GM21447 (cell line): Measurements from ENCODE around the gene PTPRN2.

Source experiments
- ATAC-seq: cut with Tn5 transposase; IDR thresholded peaks from one replicate; pipeline ENCODE4 v1.9.1; 2021; ENCODE audit not compliant: unreplicated experiment

The PTPRN2 gene

GRCh38 chr7:157690058-157690832, 897.4 kb downstream of the PTPRN2 start:
- ATAC-seq = no peak

DNA sequence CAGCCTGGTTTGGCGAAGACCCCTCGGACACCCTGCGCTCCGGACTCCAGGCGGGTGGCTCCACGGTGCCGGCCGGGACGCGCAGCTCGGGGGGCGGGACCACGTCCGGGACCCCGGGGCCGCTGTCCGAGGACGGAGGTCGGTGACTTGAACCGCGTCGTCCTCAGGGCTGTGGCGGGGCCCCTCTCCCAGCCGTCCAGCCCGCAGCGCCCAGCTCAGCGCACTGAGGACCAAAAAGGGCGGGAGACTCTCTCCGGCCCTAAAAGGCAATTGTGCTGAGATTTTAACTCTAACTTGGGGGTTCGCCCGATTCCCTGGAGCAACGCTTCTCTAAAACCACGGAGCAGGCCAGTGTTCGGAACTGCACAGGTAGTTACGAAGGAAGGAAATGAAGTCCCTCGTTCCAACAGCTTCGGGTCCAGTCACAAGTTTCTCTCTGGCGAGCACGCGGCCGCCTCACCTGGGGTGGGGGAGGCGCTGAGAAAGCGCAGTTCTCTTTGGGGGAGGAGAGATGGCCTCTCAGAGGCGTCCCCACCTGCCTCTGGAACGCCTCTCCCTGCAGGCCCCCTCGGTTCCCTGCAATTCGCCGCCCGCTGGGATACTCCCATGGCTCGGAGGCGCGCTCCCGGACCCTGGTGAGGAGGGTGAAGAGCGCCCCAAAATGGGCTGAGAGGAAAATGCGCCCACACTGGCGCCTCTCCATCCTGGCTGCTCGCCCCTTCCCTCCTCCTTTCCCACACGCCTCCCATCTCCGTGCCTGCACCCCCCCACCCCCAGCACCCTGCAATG, 898.2 kb downstream of the PTPRN2 start:
- ATAC-seq = no peak

DNA sequence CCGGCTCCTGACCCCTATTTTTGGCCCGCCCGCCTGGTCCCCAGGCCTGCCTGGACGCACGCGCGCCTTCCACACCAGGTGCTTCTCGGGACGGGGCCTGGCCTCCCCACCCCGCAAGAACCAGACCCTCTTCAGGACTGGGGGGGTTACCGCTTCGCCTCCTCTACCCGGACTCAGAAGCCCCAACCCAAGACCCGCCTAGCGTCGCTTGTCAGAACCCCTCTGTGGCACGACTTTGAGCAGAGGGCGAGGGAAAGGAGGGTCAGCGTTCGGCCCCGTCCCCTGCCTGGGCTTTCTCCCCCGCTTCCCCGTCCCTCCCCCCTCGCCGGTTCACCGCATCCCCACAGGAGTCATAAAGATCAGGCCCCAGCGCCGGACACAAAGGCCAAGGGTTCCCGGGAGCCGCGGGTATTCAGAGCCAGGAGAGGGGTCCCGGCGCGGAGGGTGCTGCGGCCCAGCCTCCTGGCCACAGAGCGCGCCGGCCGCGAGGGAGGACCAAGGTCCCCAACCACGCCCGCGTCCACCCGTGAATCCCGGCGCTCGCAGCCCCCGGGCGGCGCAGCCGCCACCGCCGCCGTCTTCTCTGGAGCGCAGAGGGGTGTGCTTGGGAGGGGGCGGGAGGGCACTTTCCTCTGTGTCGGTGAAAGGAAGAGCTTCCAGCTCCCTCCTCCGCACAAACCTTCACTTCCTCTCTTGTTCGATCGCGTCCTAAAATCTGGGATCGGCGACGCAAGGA, 898.9 kb downstream of the PTPRN2 start:
- ATAC-seq = no peak

DNA sequence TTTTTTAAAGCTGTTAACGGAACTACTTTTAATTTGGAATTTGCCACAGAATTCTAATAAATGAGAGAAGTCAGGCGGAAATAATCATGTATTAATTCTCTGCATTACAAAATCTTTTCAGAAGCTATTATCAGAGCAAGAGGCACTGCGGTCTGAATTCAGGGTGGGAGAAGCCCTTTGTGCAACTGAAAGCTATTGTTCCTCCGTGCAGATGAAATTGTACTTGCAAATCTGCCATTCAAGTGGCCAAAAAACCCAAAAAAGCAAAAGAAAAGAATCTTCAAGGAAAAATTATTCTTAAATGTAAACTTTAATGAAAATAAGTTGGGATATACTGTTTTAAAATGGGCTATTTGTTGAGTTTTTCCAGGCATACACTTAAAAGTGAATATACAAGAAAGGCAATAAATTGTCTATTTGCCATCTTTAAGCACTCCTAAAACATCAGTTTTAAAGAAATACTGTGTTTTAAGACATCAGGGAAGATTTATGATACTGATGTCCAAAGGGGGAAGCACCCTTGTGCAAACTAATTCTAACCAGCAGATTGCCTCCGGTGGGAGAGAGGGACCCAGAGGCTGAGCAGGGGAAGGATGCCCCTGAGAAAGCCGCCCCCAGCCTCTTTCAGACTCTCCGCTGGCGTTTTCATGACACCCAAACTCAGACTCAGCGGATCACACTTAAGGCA, 899.6 kb downstream of the PTPRN2 start:
- ATAC-seq = no peak

GRCh38 chr7:157687158-157687557, 900.5 kb downstream of the PTPRN2 start:
- ATAC-seq = no peak

DNA sequence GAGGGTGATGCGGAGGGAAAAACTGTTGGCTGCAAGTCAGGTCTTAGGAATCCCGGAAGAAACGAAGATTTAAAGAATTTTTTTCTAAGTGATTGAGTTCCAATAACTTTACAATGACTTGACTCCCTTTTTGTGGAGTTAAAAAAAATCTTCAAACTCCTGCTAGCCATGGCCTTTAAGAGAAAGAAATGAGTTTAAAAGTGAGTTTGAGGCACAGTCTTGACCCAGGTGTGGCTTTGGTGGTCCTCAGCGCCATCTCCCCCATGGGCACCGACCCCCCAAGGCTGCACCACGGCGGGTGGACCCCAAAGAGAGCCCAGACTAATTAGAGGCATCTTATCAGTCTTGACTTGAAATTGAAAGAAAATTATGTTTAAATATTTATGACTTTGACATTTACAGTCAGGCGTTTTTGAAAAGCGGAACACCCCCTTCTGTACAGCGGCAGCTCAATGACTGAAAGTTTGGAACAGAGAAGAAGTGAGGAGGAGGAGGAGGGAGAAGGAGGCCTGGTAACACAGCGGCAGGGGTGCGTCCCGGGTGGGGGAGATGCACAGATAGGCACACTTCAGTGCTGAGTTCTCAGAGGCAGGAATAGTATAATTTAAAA, 901.2 kb downstream of the PTPRN2 start:
- no peak for ATAC-seq

GRCh38 chr7:157685430-157686284, 902.0 kb downstream of the PTPRN2 start:
- ATAC-seq = no peak

DNA sequence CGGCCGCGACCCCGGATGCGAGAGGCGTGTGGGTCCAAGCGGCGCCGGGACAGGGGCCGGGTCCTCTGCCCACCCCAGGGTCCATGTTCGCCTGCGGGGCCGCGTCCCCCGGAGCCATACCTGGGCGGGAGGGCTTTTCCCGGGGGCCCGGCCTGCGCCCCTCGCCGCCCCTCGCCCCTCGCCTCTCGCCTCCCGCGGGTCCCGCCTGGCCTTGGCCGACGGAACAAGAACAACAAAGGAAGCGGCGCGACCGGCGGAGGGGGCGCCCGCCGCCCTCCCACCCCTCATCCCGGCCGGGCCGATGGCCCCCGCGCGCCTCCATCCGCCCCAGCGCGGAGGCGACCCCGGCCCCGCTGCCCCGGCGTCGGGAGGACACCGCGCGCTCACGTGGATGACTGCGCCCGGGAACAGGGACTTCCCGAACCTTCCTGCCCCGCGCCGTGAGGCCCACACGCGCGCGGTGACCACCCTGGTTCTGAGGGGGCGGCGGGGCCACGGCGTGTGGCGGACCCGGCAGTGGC, 902.7 kb downstream of the PTPRN2 start:
- ATAC-seq = no peak

DNA sequence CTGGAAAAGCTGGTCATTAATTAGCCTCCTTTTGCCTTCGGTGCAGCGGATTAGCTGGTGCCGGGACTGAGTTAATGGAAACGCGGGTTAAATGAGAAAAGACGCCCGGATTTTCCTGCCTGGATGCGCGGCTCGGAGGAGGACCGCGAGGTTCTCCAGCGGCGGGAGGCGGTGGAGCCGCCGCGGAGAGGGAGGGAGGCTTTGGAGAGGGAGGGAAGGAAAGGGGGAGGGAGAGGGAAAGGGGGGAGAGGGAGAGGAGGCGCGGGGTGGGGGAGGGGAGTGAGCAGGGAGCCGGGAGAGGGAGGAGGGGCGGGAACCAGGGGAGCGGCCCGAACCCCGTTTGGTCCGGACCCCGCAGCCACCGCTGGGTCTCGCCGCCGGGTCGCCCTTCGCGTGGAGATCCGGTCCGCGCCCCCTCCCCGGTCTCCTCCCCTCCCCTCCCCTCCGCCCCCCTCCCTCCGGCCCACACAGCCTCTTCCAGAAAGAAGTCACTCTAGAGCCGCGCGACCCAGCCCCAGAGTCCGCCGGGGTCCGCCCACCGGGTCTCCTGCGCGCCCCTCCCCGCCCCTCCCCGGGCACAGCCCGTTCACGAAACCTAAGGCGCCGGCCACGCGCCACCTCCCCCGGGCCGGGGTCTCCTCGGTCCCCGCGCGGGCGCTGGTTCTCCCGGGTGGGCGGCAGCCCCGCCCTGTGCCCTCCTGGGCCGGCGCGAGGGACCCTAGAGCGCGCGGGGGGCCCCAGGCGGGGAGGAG, 903.3 kb downstream of the PTPRN2 start:
- no peak for ATAC-seq

GRCh38 chr7:157683747-157684156, 903.9 kb downstream of the PTPRN2 start:
- ATAC-seq = no peak

DNA sequence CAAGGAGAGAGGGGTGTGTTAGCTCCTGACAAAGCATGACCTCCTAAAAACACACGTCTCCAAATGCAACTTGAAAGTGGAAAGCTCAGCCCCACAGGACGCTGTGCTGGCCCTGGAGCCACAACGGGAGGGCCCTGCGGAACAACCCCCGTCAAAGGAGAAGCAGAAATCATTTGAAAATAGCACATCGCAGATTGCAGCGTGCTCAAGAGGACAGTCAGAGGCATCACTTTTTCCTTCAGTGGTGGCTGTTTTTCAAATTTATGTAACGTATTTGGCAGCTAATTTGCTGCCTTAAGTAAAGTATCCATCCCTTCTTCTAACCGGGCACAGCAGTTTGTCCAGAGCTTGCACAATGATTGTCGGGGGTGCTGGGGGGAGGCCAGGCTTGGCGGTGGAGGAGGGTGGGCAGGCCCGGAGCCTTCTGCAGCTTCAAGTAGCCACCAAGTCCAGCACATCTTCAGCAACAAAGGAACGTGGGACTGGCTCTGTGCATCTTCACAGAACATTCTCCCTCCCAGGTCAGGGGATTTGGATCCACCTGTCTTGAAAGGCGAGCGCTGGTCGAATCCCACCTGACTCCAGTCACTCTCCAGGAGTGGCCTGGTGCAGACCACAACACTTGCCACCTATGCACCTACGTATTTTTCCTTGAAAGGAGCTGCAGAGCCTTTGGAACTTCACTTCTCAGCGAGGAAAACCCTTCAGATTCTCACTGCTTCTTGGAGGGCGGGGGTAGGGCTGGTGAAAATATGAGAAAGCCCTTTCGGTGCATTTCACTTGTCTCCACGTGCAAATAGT, 904.5 kb downstream of the PTPRN2 start:
- no peak for ATAC-seq

GRCh38 chr7:157682064-157682945, 905.3 kb downstream of the PTPRN2 start:
- ATAC-seq = no peak

DNA sequence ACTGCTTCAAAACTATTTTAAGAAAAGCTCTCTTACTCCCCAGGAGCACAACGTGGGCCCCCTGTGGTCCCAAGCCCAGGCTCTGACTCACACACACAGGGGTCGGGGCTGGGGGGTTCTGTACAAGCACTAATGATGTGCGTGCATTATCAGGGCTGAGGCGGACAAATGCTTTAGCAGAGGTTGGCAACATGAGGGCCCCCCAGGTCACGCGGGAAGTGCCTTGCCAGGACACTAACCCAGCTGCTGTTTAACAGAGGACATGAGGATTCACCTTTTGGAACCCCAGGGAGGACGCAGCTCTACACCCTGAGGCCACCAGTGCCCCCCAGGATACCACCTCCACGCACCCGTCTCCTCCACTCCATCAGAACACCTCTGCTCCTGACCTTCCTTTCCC, 908.0 kb downstream of the PTPRN2 start:
- no peak for ATAC-seq

DNA sequence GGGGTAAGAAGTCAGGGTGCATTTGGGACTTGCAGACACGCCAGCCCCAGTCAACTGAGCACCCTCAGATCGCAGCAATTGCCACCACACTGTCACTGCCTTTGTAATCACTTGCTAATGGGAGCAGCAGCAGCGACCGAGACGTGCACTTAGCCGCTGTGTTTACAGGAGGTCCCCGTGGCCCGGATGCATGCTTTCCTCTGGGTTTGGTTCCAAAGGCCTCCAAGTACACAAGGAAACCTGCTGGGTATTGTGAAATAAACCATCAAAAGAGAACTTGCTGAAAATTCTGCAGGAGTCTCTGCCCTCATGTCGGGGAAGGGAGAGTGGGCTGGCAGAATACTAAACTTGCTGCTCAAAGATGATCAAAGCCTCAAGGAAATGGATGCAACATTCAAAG, 909.1 kb downstream of the PTPRN2 start:
- ATAC-seq = no peak

DNA sequence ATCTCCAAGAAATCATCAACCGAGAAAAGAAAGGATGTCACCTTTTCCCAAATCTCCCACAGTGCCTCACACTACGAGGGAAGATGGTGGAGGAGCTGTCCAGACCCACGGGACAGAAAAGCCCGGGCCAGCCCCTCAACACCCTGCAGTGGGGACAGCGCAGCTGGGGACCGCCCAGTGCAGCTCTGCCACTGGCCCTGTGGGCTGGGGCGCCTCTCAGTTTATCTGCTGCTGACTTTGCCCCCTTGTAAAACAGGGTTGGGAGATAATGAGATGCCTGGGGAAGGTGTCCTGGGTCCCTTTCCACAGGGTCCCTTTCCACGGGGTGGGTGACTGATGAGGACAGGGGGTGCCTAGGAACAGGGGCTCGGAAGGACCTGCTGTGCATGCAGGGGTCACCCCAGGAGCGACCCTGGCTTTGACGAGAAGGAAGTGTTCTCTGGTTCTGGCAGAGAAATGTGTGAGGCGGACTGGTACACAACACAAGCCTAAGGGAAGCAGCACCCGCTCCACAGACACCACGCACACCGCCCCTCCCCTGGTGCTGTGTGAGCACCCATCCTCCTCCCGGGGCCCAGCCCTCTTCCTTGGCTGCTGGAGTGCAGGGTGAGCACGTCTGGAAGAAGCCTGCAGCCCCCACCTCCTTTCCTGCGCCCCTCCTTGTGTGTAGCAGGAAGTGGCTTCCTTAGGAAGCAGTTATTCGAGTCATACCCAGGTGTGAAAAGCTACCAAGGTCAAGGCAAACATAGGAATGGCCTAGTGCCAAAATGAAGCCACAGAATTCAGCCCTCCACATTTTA, 911.0 kb downstream of the PTPRN2 start:
- ATAC-seq = no peak

GRCh38 chr7:157676001-157676400, 911.6 kb downstream of the PTPRN2 start:
- ATAC-seq = no peak
